ENCODE measurements around the gene NUPR1. TPM values are rescaled to one million over a fixed set of nuclear protein-coding genes. Genes with fewer than 3 reads are reported as not detected.

The NUPR1 gene
- total and polyA plus RNA-seq, 2 of the 13 experiments (the other 11 are each of a cell fraction or from before 2014, with no cell fraction given): 18.0 to 25.6 TPM

GRCh38 chr16:28491970-28492474, 46.8 kb downstream of the NUPR1 start, which contains the start of gene CLN3:
TSS of gene CLN3 (minus strand) at chr16:28492074. CDS start at chr16:28491759, 315 bp downstream.
- peak within 1 kb of the TSS; percentile 89 to 98 (median 92) for H3K4me3 ChIP-seq (replicated peaks in 1 of 3; ENCODE audit: insufficient read depth in 1 of 3, low read depth in 2 of 3, low read length in 3 of 3)
- no TSS peak for BruUV-seq (replicated peaks)
- WGBS (ENCODE audit: low lambda C conversion rate): 0% methylated on average over 13 of the region's 21 CpGs
- ChIA-PET POLR2A (interaction anchor here (0.7 to 2.4 kb wide), 11 partner anchors 11 to 118 kb away, joined by 3 to 8 read pairs (median 4); partner anchors contain the start of genes NUPR1, SULT1A1 and SULT1A2), CTCF (ENCODE audit: low intra/inter-chr PET ratio, low total read pairs) (interaction anchor here (2.1 kb wide), 1 partner anchor 57 kb away, joined by 12 read pairs; no protein-coding TSS in a partner anchor)
- H3K4me1 ChIP-seq (ENCODE audit: insufficient read depth, low read length): peaks cover 20% of the 10 kb centered on the region; the same call in 1 of the 2 replicates
- FAIRE-seq (peak; percentile 95), ATAC-seq (peak; percentile 93), DNase-seq (ENCODE audit: low spot score) (peak; percentile 96)
- peaks cover 11 to 31% of the 10 kb centered on the region in 2 experiments; a peak in 4 of 5 replicates for H3K27me3 ChIP-seq (ENCODE audit: control insufficient read depth in 1 of 2, insufficient read depth in 2 of 2, low read length in 2 of 2)
- peak within 1 kb of the TSS; percentile 93 for H3K4me2 ChIP-seq (ENCODE audit: low read depth, low read length)
- H4K20me1 ChIP-seq (ENCODE audit: insufficient read depth, low read length): no peaks in the 10 kb centered on the region
- H3K9me3 ChIP-seq (ENCODE audit: low read length): no peaks in the 10 kb centered on the region
- H3K27ac ChIP-seq (ENCODE audit: extremely low read length, insufficient read depth, low read length): peak within 1 kb of the TSS; percentile 99
- H3K36me3 ChIP-seq (replicated peaks in 1 of 2; ENCODE audit: control insufficient read depth in 1 of 2, insufficient read depth in 2 of 2, low read length in 2 of 2): peaks cover 2 to 13% of the 10 kb centered on the region in 2 experiments; a peak in 4 of 5 replicates
- peak within 1 kb of the TSS; percentile 94 for H3K9ac ChIP-seq (ENCODE audit: insufficient read depth, low read depth, low read length)
- no peaks in the 10 kb centered on the region for H3K79me2 ChIP-seq (ENCODE audit: insufficient read depth, low read length)
- H2AFZ ChIP-seq (ENCODE audit: low read length): peak within 1 kb of the TSS; percentile 99
- intact Hi-C loops (cut with micrococcal nuclease; ENCODE audit: unreplicated experiment) (no loop called here), in situ Hi-C loops (cut with HindIII; ENCODE audit: extremely low pct_ligation_motif_present, low pct_unique_long_range_greater_than_20kb) (no loop called here)
- TF ChIP-seq SETDB1 (CRISPR knock-in tag; IDR thresholded peaks at IDR 0.05; ENCODE audit: borderline replicate concordance): no peak
- TF ChIP-seq SMAD9 (CRISPR knock-in tag; IDR thresholded peaks at IDR 0.05): 0 out of 2 replicates have a peak, but pooled peaks have one; percentile 61
- TF ChIP-seq ZBTB46 (CRISPR knock-in tag; IDR thresholded peaks at IDR 0.05; ENCODE audit: borderline replicate concordance): no peak
- TF ChIP-seq KMT2A (CRISPR knock-in tag; IDR thresholded peaks at IDR 0.05): 0 out of 2 replicates have a peak, but pooled peaks have one; percentile 26
- TF ChIP-seq MTF1 (CRISPR knock-in tag; IDR thresholded peaks at IDR 0.05): no peak
- TF ChIP-seq AGO1 (IDR thresholded peaks at IDR 0.05; ENCODE audit: low read depth, low read length, poor library complexity, severe bottlenecking): no peak
- TF ChIP-seq CHD2 (IDR thresholded peaks at IDR 0.05; ENCODE audit: low read depth, low read length): no peak
- TF ChIP-seq ATM (IDR thresholded peaks at IDR 0.05; ENCODE audit: borderline replicate concordance): no peak
- peak; percentile 38; the same call in 1 of the 2 replicates for TF ChIP-seq ZNF281 (CRISPR knock-in tag; IDR thresholded peaks at IDR 0.05; ENCODE audit: borderline replicate concordance)
- TF ChIP-seq ZNF264 (CRISPR knock-in tag; IDR thresholded peaks at IDR 0.05): peak; percentile 11; the same call in 1 of the 2 replicates
- peak; percentile 71; the same call in 1 of the 2 replicates for TF ChIP-seq NCOR1 (IDR thresholded peaks at IDR 0.05; ENCODE audit: borderline replicate concordance, low read length)
- peak; percentile 71; the same call in 1 of the 2 replicates for TF ChIP-seq KDM5B (CRISPR knock-in tag; IDR thresholded peaks at IDR 0.05; ENCODE audit: borderline replicate concordance)
- TF ChIP-seq TCF7 (IDR thresholded peaks at IDR 0.05; ENCODE audit: low read depth): no peak
- TF ChIP-seq FOXO4 (CRISPR knock-in tag; conservative IDR thresholded peaks at IDR 0.05): no peak
